PC-3 (cell line): ENCODE data around the gene TPP2. TPM values are rescaled to one million over a fixed set of nuclear protein-coding genes. Genes with fewer than 3 reads are reported as not detected.

Experiments used
- ATAC-seq: fragments of 200-7000 bp; cut with Tn5 transposase; 2 replicates; pipeline ENCODE4 v1.9.1; 2020; ENCODE audit warnings: mild to moderate bottlenecking, moderate library complexity
- BruUV-seq: library from RNA; stranded (reverse); fragments of 400-500 nt; replicated peaks from 2 replicates; lab custom pipeline; 2021; lab: Mats Ljungman, UMichigan
- CTCF ChIA-PET: fragments of 300-600 bp; sonication (Branson Sonifier 250); formaldehyde crosslinking; loops from one replicate; lab custom pipeline; 2022; ENCODE audit warnings: antibody characterized with exemption; lab: Charles Lee
- POLR2A ChIA-PET: fragments of 300-600 bp; sonication (Branson Sonifier 250); formaldehyde crosslinking; loops from one replicate; lab custom pipeline; 2022; ENCODE audit warnings: antibody characterized with exemption; ENCODE audit not compliant: unreplicated experiment; lab: Charles Lee
- DNase-seq: peaks from one replicate; pipeline ENCODE4 v3.0.0-alpha.2; 2015
- H2AFZ ChIP-seq: fragments of 300-600 bp; sonication (generic); 2 replicates; pipeline ENCODE4 v1.6.0; 2016; ENCODE audit warnings: antibody characterized with exemption, low read length
- H3F3A ChIP-seq: fragments of 300-600 bp; sonication (generic); one replicate; pipeline ENCODE4 v1.6.0; 2017; ENCODE audit warnings: antibody characterized with exemption, low read length, control low read depth, mild to moderate bottlenecking; ENCODE audit not compliant: unreplicated experiment
- H3K27ac ChIP-seq: fragments of 300-600 bp; sonication (generic); 2 replicates; pipeline ENCODE4 v1.5.1; 2016; ENCODE audit warnings: mild to moderate bottlenecking, low read length
- H3K27me3 ChIP-seq: fragments of 300-600 bp; sonication (generic); 2 replicates; pipeline ENCODE4 v1.6.1; 2016; ENCODE audit warnings: low read length, mixed read lengths
- H3K36me3 ChIP-seq: fragments of 300-600 bp; sonication (generic); 2 replicates; pipeline ENCODE4 v1.6.1; 2016; ENCODE audit warnings: low read depth, mixed run types, low read length, mixed read lengths
- H3K4me1 ChIP-seq: fragments of 300-600 bp; sonication (generic); 2 replicates; pipeline ENCODE4 v1.5.1; 2016; ENCODE audit warnings: low read length; ENCODE audit not compliant: insufficient read depth
- H3K4me2 ChIP-seq: fragments of 300-600 bp; sonication (generic); 2 replicates; pipeline ENCODE4 v1.6.0; 2016; ENCODE audit warnings: low read length
- H3K4me3 ChIP-seq: fragments of 300-600 bp; sonication (generic); 2 replicates; pipeline ENCODE4 v1.5.1; 2016; ENCODE audit warnings: mild to moderate bottlenecking, low read length, mixed read lengths
- H3K79me2 ChIP-seq: fragments of 300-600 bp; sonication (generic); 2 replicates; pipeline ENCODE4 v1.6.1; 2017; ENCODE audit warnings: low read length, mixed read lengths
- H3K9ac ChIP-seq: fragments of 300-600 bp; sonication (generic); 2 replicates; pipeline ENCODE4 v1.6.0; 2016; ENCODE audit warnings: mild to moderate bottlenecking, low read length
- H3K9me2 ChIP-seq: fragments of 300-600 bp; sonication (generic); replicated peaks from 2 replicates; pipeline ENCODE4 v1.6.1; 2016; ENCODE audit warnings: mixed run types, low read length, mixed read lengths
- H3K9me3 ChIP-seq: fragments of 300-600 bp; sonication (generic); 2 replicates; pipeline ENCODE4 v1.6.1; 2016; ENCODE audit warnings: low read length, mixed read lengths
- H4K20me1 ChIP-seq: fragments of 300-600 bp; sonication (generic); 2 replicates; pipeline ENCODE4 v1.6.1; 2016; ENCODE audit warnings: low read length, mixed read lengths
- EZH2 ChIP-seq: fragments of 300-600 bp; sonication (generic); IDR thresholded peaks from one replicate; pipeline ENCODE4 v1.6.1; 2017; ENCODE audit warnings: antibody characterized with exemption, mild to moderate bottlenecking, low read length; ENCODE audit not compliant: unreplicated experiment
- EZH2phosphoT487 ChIP-seq: fragments of 300-600 bp; sonication (generic); IDR thresholded peaks from 2 replicates; pipeline ENCODE4 v1.6.1; 2018; ENCODE audit warnings: mild to moderate bottlenecking, antibody characterized with exemption, low read length, borderline replicate concordance
- intact Hi-C: fragments of 100-400 bp; cut with micrococcal nuclease; formaldehyde crosslinking; loops from 2 replicates; pipeline ENCODE4 v1.9.0; 2023
- total RNA-seq: library from RNA; depleted of rRNA; stranded (reverse); fragments of >200 nt; gene quantifications from 2 replicates; pipeline ENCODE4 v1.2.3, GENCODE V29; 2014; rRNA removed
- TF ChIP-seq, protein P1 (sequence below): fragments of 300-600 bp; sonication (generic); conservative IDR thresholded peaks from 2 replicates; pipeline ENCODE4 v1.5.1; 2017; ENCODE audit warnings: antibody characterized with exemption, low read depth, mild to moderate bottlenecking, low read length

The TPP2 gene
- total RNA-seq, 1 experiment from 2014 or later, result 30.4 TPM

DNA sequence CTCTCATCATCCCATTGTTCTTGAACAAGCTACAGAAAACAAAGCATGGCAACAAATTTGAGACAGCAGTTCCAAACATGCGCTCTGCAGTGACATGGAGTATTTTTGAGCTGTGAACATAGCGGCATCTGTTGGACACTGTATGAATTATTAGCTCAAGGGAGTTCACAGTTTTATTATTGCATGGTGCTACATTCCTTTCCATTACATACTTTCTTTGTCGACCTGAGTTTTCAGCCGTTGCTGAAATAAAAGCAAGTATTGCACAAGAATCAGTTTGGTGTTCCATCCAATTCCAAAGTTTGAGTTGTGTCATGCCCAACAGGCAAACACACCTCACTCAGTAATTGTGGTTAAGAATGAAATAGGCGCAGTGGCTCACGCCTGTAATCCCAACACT is 128.1 kb downstream of the TPP2 start:
- no peaks in the 10 kb centered on the region for H3K9me3 ChIP-seq
- H3K9me2 ChIP-seq, result no peaks in the 10 kb centered on the region
- H3K79me2 ChIP-seq, result no peaks in the 10 kb centered on the region
- H3K27me3 ChIP-seq, result no peaks in the 10 kb centered on the region
- DNase-seq (peak; percentile 56), ATAC-seq (peak; percentile 79)
- ChIA-PET CTCF (interaction anchor here (0.6 to 1.1 kb wide), 8 partner anchors 8 to 154 kb away, joined by 3 to 14 read pairs (median 4); partner anchors contain the start of gene TPP2), POLR2A (interaction anchor here (0.6 kb wide), 1 partner anchor 52 kb away, joined by 3 read pairs; no protein-coding TSS in a partner anchor)
- no peaks in the 10 kb centered on the region for H3F3A ChIP-seq
- no peak for TF ChIP-seq EZH2phosphoT487
- TF ChIP-seq, protein P1, sequence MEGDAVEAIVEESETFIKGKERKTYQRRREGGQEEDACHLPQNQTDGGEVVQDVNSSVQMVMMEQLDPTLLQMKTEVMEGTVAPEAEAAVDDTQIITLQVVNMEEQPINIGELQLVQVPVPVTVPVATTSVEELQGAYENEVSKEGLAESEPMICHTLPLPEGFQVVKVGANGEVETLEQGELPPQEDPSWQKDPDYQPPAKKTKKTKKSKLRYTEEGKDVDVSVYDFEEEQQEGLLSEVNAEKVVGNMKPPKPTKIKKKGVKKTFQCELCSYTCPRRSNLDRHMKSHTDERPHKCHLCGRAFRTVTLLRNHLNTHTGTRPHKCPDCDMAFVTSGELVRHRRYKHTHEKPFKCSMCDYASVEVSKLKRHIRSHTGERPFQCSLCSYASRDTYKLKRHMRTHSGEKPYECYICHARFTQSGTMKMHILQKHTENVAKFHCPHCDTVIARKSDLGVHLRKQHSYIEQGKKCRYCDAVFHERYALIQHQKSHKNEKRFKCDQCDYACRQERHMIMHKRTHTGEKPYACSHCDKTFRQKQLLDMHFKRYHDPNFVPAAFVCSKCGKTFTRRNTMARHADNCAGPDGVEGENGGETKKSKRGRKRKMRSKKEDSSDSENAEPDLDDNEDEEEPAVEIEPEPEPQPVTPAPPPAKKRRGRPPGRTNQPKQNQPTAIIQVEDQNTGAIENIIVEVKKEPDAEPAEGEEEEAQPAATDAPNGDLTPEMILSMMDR, result peak; percentile 68
- no TSS peak for BruUV-seq
- no peak overlapping the region for H3K27ac ChIP-seq
- H4K20me1 ChIP-seq, result no peaks in the 10 kb centered on the region
- no peak overlapping the region for H2AFZ ChIP-seq
- H3K4me2 ChIP-seq, result no peak overlapping the region
- H3K9ac ChIP-seq, result no peak overlapping the region
- no peak overlapping the region for H3K4me3 ChIP-seq
- H3K36me3 ChIP-seq, result no peaks in the 10 kb centered on the region
- peaks cover 8% of the 10 kb centered on the region; the same call in 1 of the 2 replicates for H3K4me1 ChIP-seq
- intact Hi-C loops, result loop anchor here (1.0 to 5.0 kb wide), 4 partner anchors 47 to 145 kb away; partner anchors contain the start of gene TEX30

DNA sequence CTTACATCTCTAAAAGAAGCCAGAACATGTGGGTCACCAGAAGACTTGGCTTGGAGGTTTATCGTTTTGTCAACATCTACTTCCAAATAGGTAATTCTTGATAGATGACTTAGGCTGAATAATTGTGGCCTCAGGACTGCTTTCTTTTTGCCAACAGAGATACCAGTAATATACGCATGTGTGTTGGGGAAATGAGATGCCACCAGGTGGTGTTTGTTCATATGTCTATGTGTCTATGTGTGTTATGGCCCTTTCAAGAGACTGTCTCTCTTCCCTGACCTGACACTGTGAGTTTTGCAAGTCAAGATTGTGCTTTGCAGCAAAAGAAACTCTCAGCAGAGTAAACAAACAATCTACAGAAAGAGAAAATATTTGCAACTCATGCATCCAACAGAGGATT is 129.6 kb downstream of the TPP2 start:
- Histone ChIP-seq H3F3A (no peaks in the 10 kb centered on the region), H3K9me2 (no peaks in the 10 kb centered on the region), H3K9me3 (no peaks in the 10 kb centered on the region), H2AFZ (no peak overlapping the region), H3K4me3 (no peak overlapping the region), H3K4me2 (no peak overlapping the region; the same call in 1 of the 2 replicates), H3K79me2 (no peaks in the 10 kb centered on the region), H3K27ac (no peak overlapping the region), H3K36me3 (no peaks in the 10 kb centered on the region), H3K27me3 (peaks cover 14% of the 10 kb centered on the region), H4K20me1 (no peaks in the 10 kb centered on the region), H3K9ac (no peak overlapping the region), H3K4me1 (peaks cover 8% of the 10 kb centered on the region; the same call in 1 of the 2 replicates)
- DNase-seq (peak; percentile 47), ATAC-seq (peak; percentile 75)
- BruUV-seq, result no TSS peak
- ChIA-PET CTCF (interaction anchor here (0.6 kb wide), 1 partner anchor 49 kb away, joined by 8 read pairs; no protein-coding TSS in a partner anchor), POLR2A (no interaction called here)
- TF ChIP-seq, protein P1, result peak; percentile 38; the same call in 1 of the 2 replicates
- TF ChIP-seq EZH2, result no peak
- intact Hi-C loops, result loop anchor here (1.0 to 5.0 kb wide), 2 partner anchors 46 to 121 kb away; partner anchors contain the start of gene TEX30

Other genes with a start within 250 kb of the TPP2 start
- not detected in 2 replicates for gene FGF14, start 194.9 kb upstream of the TPP2 start, total RNA-seq
- gene METTL21C, start 98.1 kb downstream of the TPP2 start, total RNA-seq, result not detected in 2 replicates
- 15.3 and 16.7 TPM in 2 replicates for gene TEX30, start 176.8 kb downstream of the TPP2 start, total RNA-seq
- 4.5 and 6.7 TPM in 2 replicates for gene POGLUT2, start 202.0 kb downstream of the TPP2 start, total RNA-seq
- 6.0 and 6.7 TPM in 2 replicates for gene BIVM, start 202.1 kb downstream of the TPP2 start, total RNA-seq
- gene ERCC5, start 249.0 kb downstream of the TPP2 start, total RNA-seq, result 19.3 and 23.7 TPM in 2 replicates